ENCODE results near the gene TSPEAR.

The TSPEAR gene

DNA sequence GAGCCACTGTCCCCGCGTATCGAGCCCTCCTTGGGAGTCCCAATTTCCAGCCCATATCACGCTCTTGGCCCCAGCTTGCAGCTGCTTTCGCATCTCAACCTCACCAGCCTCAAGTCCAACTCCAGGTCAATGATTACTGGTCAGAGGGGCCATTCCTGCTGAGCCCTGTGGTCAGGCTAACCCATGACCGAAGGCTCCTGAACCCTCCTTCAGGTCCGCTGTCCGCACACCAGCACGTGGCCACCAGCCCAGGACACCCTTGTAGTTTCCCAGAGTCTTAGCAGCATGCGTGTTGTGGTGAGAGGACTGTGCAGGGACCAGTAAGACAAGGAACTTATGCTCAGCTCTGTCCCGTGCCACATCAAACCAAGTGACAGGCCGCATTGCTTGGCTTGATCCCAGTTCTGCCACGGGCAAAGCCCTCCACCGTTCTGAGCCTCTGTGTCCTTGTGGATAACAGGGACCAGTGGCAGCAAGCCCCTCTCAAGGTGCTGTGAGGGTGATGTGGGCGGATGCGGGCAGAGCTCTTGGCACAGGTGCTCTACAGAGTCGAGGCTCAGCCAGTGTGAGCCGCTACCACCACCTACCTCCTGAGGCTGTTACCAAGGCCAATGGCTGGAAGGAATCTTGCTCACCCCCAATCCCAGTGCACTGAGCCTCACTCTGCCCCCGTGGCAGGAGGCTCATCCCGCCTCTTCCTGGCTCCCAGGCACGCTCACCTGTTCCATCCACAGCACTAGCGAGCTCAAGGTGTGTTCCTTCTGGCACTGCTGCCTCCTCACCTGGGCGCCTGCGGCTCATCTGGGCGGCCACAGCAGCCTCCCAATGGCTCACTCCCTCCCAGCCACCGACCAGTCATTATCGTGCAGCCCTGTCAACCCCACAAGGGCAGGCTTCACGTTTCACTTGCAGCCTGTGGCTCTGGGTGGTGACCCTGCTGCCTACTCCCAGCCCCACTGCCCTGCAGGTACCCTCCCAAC is 191.7 kb downstream of the TSPEAR start:
- FAIRE-seq (no peak), DNase-seq (ENCODE audit: insufficient read length, low spot score) (no peak)
- no peak for TF ChIP-seq TAF1 (IDR thresholded peaks at IDR 0.05; ENCODE audit: low read depth, low read length)
- no peak for TF ChIP-seq SPI1 (IDR thresholded peaks at IDR 0.05; ENCODE audit: low read depth, low read length)

DNA sequence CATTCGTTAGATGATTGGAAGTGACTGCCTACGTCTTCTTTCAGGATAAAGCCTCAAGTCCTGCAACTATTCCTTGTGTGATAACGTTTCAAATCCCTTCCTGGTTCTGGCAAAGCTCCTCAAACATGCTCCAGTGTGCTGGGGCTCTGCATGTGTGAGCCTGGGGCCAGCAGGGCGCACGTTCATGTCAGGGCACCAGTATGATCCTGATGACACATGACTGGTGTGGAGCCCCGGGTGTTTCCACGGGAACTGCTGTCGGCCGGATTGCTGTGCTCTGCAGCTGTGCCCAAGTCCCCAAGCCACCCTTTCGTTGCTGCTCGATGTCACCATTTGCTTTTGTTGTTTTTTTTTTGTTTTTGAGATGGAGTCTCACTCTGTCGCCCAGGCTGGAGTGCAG is 192.7 kb downstream of the TSPEAR start:
- no peak for FAIRE-seq
- no peak for DNase-seq (ENCODE audit: insufficient read length, low spot score)
- TF ChIP-seq POLR2AphosphoS5 (IDR thresholded peaks at IDR 0.05; ENCODE audit: low read depth, low read length) = no peak
- TF ChIP-seq POU2F2 (IDR thresholded peaks at IDR 0.05; ENCODE audit: low read depth, low read length) = no peak

DNA sequence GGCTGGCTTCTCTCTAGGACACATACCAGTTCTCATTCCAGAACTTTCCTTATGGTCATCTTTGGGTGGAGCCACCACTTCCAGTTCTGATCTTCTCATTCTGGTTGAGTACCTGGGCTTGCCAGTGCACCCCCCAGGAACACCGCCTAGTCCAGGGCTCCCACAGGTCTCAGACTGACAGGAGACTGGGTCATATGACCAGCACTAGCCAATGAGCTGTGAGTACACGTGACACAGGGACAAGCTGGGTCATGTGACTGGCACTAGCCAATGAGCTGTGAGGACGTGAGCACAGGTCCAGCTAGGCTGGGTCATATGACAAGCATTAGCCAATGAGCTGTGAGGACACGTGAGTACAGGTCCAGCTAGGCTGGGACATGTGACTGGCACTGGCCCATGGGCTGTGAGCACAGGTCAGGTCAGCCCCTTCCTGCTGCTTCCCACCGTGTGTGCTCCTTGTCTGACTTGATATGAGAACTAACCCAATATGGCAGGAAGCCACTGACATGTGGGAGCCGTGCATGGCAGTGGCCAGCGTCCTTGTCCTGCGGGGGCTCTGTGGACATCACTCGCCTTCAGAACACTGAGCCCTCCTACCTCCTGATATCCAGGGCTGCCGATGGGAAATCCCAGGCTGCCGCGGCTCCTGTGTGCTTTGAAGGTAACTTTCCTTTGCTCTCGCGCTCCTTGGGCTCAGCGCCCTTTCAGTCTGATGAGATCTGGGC is 194.0 kb downstream of the TSPEAR start:
- TF ChIP-seq SPI1 (IDR thresholded peaks at IDR 0.05; ENCODE audit: low read depth, low read length) = no peak
- no peak for TF ChIP-seq POLR2AphosphoS5 (IDR thresholded peaks at IDR 0.05; ENCODE audit: low read depth, low read length)
- TF ChIP-seq POLR2A (IDR thresholded peaks at IDR 0.05; ENCODE audit: low read depth, low read length) = no peak
- no peak for TF ChIP-seq PAX5 (IDR thresholded peaks at IDR 0.05; ENCODE audit: insufficient read depth, low read length, severe bottlenecking)
- TF ChIP-seq TAF1 (IDR thresholded peaks at IDR 0.05; ENCODE audit: low read depth, low read length) = no peak
- FAIRE-seq = peak; percentile 68
- DNase-seq (ENCODE audit: insufficient read length, low spot score) = no peak

DNA sequence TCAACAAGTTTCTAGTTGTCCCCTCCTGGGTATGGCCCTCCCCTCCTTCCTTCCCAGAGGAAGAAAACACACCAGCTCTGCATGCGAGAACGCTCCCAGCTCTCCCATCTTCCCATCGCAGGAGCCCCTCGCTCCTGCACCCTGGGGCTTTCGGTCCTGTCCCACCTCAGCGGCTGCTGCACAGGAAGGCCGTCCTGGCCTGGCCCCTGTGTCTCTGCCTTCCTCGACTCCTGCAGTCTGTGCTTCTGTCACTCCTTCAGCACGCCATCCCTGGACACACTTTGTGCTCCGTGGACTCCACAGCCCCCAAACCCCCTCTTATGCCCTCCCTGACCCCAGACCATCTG is 194.6 kb downstream of the TSPEAR start:
- no peak for FAIRE-seq
- DNase-seq (ENCODE audit: insufficient read length, low spot score) = no peak
- TF ChIP-seq POLR2A (IDR thresholded peaks at IDR 0.05; ENCODE audit: low read depth, low read length) (no peak), POU2F2 (IDR thresholded peaks at IDR 0.05; ENCODE audit: low read depth, low read length) (no peak), SPI1 (IDR thresholded peaks at IDR 0.05; ENCODE audit: low read depth, low read length) (no peak), PAX5 (IDR thresholded peaks at IDR 0.05; ENCODE audit: insufficient read depth, low read length, severe bottlenecking) (no peak), TAF1 (IDR thresholded peaks at IDR 0.05; ENCODE audit: low read depth, low read length) (no peak), POLR2AphosphoS5 (IDR thresholded peaks at IDR 0.05; ENCODE audit: low read depth, low read length) (no peak)

DNA sequence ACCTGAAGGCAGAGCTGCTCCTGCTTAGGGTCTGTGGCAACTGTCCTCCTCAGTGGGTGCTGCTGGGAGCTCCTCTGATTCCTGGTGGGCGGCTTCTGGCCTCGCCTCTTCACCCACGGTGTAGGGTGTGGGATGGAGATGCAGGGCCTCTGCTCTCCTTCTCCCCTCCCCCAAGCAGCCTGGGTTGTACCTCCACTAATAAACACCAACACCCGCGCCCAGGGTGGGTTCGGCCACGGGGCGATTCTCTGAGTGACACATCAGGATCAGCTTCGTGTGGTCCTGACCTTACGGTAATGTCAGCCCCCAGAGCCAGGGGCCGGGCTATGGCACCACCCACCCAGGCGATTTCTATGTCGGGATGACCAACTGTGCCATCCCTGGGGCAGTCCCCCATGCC is 195.0 kb downstream of the TSPEAR start:
- no peak for TF ChIP-seq POLR2AphosphoS5 (IDR thresholded peaks at IDR 0.05; ENCODE audit: low read depth, low read length)
- no peak for TF ChIP-seq POU2F2 (IDR thresholded peaks at IDR 0.05; ENCODE audit: low read depth, low read length)
- no peak for TF ChIP-seq SPI1 (IDR thresholded peaks at IDR 0.05; ENCODE audit: low read depth, low read length)
- no peak for TF ChIP-seq POLR2A (IDR thresholded peaks at IDR 0.05; ENCODE audit: low read depth, low read length)
- TF ChIP-seq TAF1 (IDR thresholded peaks at IDR 0.05; ENCODE audit: low read depth, low read length) = no peak
- no peak for TF ChIP-seq PAX5 (IDR thresholded peaks at IDR 0.05; ENCODE audit: insufficient read depth, low read length, severe bottlenecking)
- DNase-seq (ENCODE audit: insufficient read length, low spot score) (no peak), FAIRE-seq (no peak)

DNA sequence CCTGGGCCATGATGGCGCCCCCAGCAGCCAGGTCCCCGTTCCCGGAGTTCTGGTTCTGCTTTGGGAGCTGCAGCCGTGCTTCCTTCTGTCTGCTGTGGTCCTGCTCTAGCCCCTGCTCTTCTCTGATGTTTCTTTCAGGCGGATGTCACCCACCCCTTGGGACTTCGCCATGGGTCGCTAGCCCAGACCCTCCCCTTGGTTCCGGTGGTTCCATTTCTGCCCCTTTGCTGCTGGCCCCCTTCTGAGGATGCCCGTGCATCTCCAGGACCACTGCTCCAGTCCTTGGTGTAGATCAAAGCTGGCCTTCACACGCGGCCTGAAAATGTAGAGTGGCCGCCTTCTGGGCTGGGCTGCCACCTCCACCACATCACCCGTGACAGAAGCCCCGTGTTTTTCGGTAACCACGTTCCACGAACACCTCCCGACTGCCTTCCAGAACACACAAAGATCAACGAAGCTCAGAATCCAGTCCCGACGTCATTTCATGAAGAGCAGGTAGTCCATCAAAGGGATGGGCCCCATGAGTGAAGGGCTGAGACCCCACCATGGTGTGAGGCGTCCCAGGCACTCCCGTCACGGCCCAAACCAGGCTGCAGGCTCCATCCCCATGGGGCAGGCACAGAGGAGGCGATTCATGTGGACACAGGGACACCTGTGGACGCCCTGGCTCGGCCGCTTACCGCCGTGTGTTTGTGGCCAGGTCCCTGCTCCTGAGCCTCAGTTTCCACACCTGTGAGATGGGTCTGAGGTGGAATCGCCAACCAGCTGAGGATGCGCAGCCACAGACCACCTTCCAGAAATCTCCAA is 195.8 kb downstream of the TSPEAR start:
- no peak for DNase-seq (ENCODE audit: insufficient read length, low spot score)
- FAIRE-seq = no peak
- TF ChIP-seq SPI1 (IDR thresholded peaks at IDR 0.05; ENCODE audit: low read depth, low read length) (no peak), PAX5 (IDR thresholded peaks at IDR 0.05; ENCODE audit: insufficient read depth, low read length, severe bottlenecking) (no peak), POLR2AphosphoS5 (IDR thresholded peaks at IDR 0.05; ENCODE audit: low read depth, low read length) (no peak), TAF1 (IDR thresholded peaks at IDR 0.05; ENCODE audit: low read depth, low read length) (no peak), POLR2A (IDR thresholded peaks at IDR 0.05; ENCODE audit: low read depth, low read length) (no peak), POU2F2 (IDR thresholded peaks at IDR 0.05; ENCODE audit: low read depth, low read length) (no peak)

DNA sequence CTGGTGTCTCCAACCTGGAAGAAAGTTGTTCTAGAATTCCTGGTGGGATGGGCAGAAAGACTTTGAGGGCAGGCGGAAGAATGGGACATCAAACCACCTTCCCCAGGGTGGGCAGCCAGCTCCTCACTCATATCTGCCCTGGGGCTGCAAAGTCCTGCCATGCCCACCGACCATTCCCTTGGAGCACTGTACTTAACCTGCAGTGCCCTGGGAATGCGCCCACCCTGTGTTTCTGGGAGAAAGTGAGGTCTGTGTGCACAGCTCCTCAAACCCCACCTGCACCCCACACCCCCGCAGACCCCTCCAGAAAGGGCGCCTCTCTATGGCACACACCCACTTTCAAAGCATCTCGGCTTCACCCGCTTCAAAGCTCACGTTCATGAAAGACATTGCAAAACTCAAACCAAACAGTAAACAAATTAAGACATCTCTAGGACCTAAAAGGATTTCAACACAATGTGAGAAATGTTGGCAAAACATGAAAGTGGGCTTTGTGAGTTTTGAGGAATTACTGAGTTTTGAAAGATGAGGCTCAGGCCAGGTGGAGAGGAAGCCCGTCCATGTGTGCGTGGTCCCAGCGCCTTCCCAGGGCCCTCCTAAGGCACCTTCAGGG is 196.5 kb downstream of the TSPEAR start:
- no peak for TF ChIP-seq POU2F2 (IDR thresholded peaks at IDR 0.05; ENCODE audit: low read depth, low read length)
- no peak for TF ChIP-seq POLR2AphosphoS5 (IDR thresholded peaks at IDR 0.05; ENCODE audit: low read depth, low read length)
- TF ChIP-seq TAF1 (IDR thresholded peaks at IDR 0.05; ENCODE audit: low read depth, low read length) = no peak
- no peak for TF ChIP-seq SPI1 (IDR thresholded peaks at IDR 0.05; ENCODE audit: low read depth, low read length)
- no peak for TF ChIP-seq POLR2A (IDR thresholded peaks at IDR 0.05; ENCODE audit: low read depth, low read length)
- no peak for FAIRE-seq
- no peak for DNase-seq (ENCODE audit: insufficient read length, low spot score)

DNA sequence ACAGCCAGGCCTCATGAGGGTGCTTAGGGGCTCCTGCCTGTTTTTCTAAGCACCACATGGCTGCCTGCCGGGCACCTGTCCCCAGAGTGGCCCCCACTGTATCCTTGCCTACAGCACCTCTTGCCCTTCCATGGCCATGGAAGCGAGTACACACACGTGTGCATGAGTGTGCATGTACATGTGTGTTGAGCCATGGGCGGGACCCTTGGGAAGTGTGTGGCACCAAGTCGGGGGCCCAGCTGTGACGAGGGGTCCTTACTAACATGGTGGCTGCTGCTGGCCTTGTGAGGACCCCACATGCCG is 197.2 kb downstream of the TSPEAR start:
- no peak for FAIRE-seq
- TF ChIP-seq TAF1 (IDR thresholded peaks at IDR 0.05; ENCODE audit: low read depth, low read length) = no peak
- TF ChIP-seq POU2F2 (IDR thresholded peaks at IDR 0.05; ENCODE audit: low read depth, low read length) = no peak
- TF ChIP-seq POLR2AphosphoS5 (IDR thresholded peaks at IDR 0.05; ENCODE audit: low read depth, low read length) = no peak
- no peak for TF ChIP-seq POLR2A (IDR thresholded peaks at IDR 0.05; ENCODE audit: low read depth, low read length)
- no peak for TF ChIP-seq PAX5 (IDR thresholded peaks at IDR 0.05; ENCODE audit: insufficient read depth, low read length, severe bottlenecking)
- no peak for TF ChIP-seq SPI1 (IDR thresholded peaks at IDR 0.05; ENCODE audit: low read depth, low read length)
- no peak for DNase-seq (ENCODE audit: insufficient read length, low spot score)
